HEK293 (cell line): Measurements from ENCODE around the gene MRNIP.

ENCODE experiments used
- GLIS1 ChIP-seq: fragments of 450-650 bp; formaldehyde crosslinking; IDR thresholded peaks from 2 replicates; pipeline ENCODE4 v1.5.1; 2016; ENCODE audit warnings: missing biosample characterization, missing genetic modification characterization
- SCRT1 ChIP-seq: fragments of 450-650 bp; formaldehyde crosslinking; IDR thresholded peaks from 2 replicates; pipeline ENCODE4 v1.5.1; 2016; ENCODE audit warnings: missing biosample characterization, missing genetic modification characterization, borderline replicate concordance
- ZBTB26 ChIP-seq: fragments of 450-650 bp; formaldehyde crosslinking; optimal IDR thresholded peaks from 2 replicates; pipeline ENCODE3; 2016; ENCODE audit warnings: missing biosample characterization, mild to moderate bottlenecking, missing genetic modification characterization
- ZFHX2 ChIP-seq: fragments of 450-650 bp; formaldehyde crosslinking; conservative IDR thresholded peaks from 2 replicates; pipeline ENCODE4 v1.5.1; 2016; ENCODE audit warnings: missing biosample characterization, missing genetic modification characterization
- ZNF16 ChIP-seq: fragments of 450-650 bp; formaldehyde crosslinking; IDR thresholded peaks from 2 replicates; pipeline ENCODE4 v1.5.1; 2016; ENCODE audit warnings: low read depth, missing biosample characterization, missing genetic modification characterization
- ZNF394 ChIP-seq: fragments of 450-650 bp; formaldehyde crosslinking; IDR thresholded peaks from 2 replicates; pipeline ENCODE4 v1.5.1; 2016; ENCODE audit warnings: missing biosample characterization, missing genetic modification characterization, mild to moderate bottlenecking, moderate library complexity, borderline replicate concordance
- ZNF585B ChIP-seq: fragments of 450-650 bp; formaldehyde crosslinking; IDR thresholded peaks from 2 replicates; pipeline ENCODE4 v1.5.1; 2016; ENCODE audit warnings: missing biosample characterization, missing genetic modification characterization
- ZNF596 ChIP-seq: fragments of 450-650 bp; IDR thresholded peaks from 2 replicates; pipeline ENCODE4 v1.5.0; 2018; ENCODE audit warnings: missing biosample characterization, mild to moderate bottlenecking, missing genetic modification characterization, moderate library complexity
- ZNF660 ChIP-seq: fragments of 450-650 bp; IDR thresholded peaks from 2 replicates; pipeline ENCODE4 v1.5.1; 2018; ENCODE audit warnings: missing biosample characterization, mild to moderate bottlenecking, missing genetic modification characterization
- ZNF837 ChIP-seq: fragments of 450-650 bp; formaldehyde crosslinking; IDR thresholded peaks from 2 replicates; pipeline ENCODE4 v1.5.1; 2016; ENCODE audit warnings: missing biosample characterization, missing genetic modification characterization
- ZSCAN23 ChIP-seq: fragments of 450-650 bp; formaldehyde crosslinking; IDR thresholded peaks from 2 replicates; pipeline ENCODE4 v1.5.1; 2016; ENCODE audit warnings: missing biosample characterization, missing genetic modification characterization
- ZXDB ChIP-seq: fragments of 450-650 bp; formaldehyde crosslinking; IDR thresholded peaks from 2 replicates; pipeline ENCODE4 v1.5.1; 2016; ENCODE audit warnings: missing biosample characterization, missing genetic modification characterization
- TF ChIP-seq, protein P1 (sequence below): fragments of 450-650 bp; formaldehyde crosslinking; IDR thresholded peaks from 2 replicates; pipeline ENCODE4 v1.5.1; 2016; ENCODE audit warnings: missing biosample characterization, missing genetic modification characterization, borderline replicate concordance
- TF ChIP-seq, protein P2 (sequence below): fragments of 450-650 bp; formaldehyde crosslinking; IDR thresholded peaks from 2 replicates; pipeline ENCODE4 v1.5.1; 2016; ENCODE audit warnings: missing biosample characterization, missing genetic modification characterization
- TF ChIP-seq, protein P3 (sequence below): fragments of 450-650 bp; formaldehyde crosslinking; IDR thresholded peaks from 2 replicates; pipeline ENCODE4 v1.5.1; 2016; ENCODE audit warnings: missing biosample characterization, missing genetic modification characterization

MRNIP gene

DNA sequence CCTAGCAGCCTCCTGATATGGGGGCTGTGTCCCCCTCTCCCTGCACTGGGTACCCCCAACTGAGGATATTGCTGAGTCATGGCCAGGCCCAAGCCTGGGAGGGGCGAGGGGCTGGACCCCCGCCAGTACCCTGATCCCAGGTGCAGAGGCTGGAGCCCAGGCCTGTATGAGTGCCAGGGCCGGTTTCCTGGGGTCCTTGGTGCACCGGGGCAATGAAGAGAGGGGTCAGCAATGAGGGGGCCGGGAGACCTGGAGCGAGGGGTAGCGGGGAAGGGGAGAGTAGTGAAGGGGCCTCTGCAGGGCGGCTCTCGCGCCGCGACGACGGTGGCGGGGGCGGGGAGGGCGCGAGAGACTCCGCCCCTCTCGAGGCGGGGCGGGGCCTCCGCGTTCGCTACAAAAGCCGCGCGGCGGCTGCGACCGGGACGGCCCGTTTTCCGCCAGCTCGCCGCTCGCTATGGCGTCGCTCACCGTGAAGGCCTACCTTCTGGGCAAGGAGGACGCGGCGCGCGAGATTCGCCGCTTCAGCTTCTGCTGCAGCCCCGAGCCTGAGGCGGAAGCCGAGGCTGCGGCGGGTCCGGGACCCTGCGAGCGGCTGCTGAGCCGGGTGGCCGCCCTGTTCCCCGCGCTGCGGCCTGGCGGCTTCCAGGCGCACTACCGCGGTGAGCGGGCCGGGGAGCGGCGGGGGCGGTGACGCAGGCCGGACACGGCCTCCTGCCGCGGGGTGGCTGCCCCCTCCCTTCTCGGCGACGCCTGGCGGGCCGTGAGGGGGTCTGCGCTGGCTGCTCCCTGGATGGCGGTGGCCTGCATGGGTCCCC is 37.9 kb downstream of the MRNIP start, which contains the start of gene SQSTM1 (continued):
- TF ChIP-seq, protein P1, sequence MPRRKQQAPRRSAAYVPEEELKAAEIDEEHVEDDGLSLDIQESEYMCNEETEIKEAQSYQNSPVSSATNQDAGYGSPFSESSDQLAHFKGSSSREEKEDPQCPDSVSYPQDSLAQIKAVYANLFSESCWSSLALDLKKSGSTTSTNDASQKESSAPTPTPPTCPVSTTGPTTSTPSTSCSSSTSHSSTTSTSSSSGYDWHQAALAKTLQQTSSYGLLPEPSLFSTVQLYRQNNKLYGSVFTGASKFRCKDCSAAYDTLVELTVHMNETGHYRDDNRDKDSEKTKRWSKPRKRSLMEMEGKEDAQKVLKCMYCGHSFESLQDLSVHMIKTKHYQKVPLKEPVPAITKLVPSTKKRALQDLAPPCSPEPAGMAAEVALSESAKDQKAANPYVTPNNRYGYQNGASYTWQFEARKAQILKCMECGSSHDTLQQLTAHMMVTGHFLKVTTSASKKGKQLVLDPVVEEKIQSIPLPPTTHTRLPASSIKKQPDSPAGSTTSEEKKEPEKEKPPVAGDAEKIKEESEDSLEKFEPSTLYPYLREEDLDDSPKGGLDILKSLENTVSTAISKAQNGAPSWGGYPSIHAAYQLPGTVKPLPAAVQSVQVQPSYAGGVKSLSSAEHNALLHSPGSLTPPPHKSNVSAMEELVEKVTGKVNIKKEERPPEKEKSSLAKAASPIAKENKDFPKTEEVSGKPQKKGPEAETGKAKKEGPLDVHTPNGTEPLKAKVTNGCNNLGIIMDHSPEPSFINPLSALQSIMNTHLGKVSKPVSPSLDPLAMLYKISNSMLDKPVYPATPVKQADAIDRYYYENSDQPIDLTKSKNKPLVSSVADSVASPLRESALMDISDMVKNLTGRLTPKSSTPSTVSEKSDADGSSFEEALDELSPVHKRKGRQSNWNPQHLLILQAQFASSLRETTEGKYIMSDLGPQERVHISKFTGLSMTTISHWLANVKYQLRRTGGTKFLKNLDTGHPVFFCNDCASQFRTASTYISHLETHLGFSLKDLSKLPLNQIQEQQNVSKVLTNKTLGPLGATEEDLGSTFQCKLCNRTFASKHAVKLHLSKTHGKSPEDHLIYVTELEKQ: no peak
- TF ChIP-seq, protein P2, sequence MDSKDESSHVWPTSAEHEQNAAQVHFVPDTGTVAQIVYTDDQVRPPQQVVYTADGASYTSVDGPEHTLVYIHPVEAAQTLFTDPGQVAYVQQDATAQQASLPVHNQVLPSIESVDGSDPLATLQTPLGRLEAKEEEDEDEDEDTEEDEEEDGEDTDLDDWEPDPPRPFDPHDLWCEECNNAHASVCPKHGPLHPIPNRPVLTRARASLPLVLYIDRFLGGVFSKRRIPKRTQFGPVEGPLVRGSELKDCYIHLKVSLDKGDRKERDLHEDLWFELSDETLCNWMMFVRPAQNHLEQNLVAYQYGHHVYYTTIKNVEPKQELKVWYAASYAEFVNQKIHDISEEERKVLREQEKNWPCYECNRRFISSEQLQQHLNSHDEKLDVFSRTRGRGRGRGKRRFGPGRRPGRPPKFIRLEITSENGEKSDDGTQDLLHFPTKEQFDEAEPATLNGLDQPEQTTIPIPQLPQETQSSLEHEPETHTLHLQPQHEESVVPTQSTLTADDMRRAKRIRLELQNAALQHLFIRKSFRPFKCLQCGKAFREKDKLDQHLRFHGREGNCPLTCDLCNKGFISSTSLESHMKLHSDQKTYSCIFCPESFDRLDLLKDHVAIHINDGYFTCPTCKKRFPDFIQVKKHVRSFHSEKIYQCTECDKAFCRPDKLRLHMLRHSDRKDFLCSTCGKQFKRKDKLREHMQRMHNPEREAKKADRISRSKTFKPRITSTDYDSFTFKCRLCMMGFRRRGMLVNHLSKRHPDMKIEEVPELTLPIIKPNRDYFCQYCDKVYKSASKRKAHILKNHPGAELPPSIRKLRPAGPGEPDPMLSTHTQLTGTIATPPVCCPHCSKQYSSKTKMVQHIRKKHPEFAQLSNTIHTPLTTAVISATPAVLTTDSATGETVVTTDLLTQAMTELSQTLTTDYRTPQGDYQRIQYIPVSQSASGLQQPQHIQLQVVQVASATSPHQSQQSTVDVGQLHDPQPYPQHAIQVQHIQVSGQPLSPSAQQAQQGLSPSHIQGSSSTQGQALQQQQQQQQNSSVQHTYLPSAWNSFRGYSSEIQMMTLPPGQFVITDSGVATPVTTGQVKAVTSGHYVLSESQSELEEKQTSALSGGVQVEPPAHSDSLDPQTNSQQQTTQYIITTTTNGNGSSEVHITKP: peak; percentile 85
- TF ChIP-seq ZNF394: peak; percentile 88
- peak; percentile 90 for TF ChIP-seq ZXDB
- peak; percentile 70 for TF ChIP-seq ZBTB26 (tag by site-specific recombination)
- TF ChIP-seq SCRT1 (tag by site-specific recombination): no peak
- TF ChIP-seq GLIS1: peak; percentile 64
- no peak for TF ChIP-seq ZNF585B (tag by site-specific recombination)
- peak; percentile 67 for TF ChIP-seq ZFHX2
- TF ChIP-seq ZSCAN23 (tag by site-specific recombination): no peak
- TF ChIP-seq ZNF660 (tag by site-specific recombination): peak; percentile 91
- TF ChIP-seq, protein P3, sequence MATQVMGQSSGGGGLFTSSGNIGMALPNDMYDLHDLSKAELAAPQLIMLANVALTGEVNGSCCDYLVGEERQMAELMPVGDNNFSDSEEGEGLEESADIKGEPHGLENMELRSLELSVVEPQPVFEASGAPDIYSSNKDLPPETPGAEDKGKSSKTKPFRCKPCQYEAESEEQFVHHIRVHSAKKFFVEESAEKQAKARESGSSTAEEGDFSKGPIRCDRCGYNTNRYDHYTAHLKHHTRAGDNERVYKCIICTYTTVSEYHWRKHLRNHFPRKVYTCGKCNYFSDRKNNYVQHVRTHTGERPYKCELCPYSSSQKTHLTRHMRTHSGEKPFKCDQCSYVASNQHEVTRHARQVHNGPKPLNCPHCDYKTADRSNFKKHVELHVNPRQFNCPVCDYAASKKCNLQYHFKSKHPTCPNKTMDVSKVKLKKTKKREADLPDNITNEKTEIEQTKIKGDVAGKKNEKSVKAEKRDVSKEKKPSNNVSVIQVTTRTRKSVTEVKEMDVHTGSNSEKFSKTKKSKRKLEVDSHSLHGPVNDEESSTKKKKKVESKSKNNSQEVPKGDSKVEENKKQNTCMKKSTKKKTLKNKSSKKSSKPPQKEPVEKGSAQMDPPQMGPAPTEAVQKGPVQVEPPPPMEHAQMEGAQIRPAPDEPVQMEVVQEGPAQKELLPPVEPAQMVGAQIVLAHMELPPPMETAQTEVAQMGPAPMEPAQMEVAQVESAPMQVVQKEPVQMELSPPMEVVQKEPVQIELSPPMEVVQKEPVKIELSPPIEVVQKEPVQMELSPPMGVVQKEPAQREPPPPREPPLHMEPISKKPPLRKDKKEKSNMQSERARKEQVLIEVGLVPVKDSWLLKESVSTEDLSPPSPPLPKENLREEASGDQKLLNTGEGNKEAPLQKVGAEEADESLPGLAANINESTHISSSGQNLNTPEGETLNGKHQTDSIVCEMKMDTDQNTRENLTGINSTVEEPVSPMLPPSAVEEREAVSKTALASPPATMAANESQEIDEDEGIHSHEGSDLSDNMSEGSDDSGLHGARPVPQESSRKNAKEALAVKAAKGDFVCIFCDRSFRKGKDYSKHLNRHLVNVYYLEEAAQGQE (tag by site-specific recombination): peak; percentile 21; the same call in 1 of the 2 replicates
- TF ChIP-seq ZNF837: no peak
- TF ChIP-seq ZNF596 (tag by site-specific recombination): peak; percentile 16
- TF ChIP-seq ZNF16 (tag by site-specific recombination): no peak
